HTR-8/SVneo (cell line): Measurements from ENCODE around the gene PRKAR1B.

ENCODE experiments used
- DNase-seq: peaks from one replicate; pipeline ENCODE4 v3.0.0; 2011; ENCODE audit warnings: low spot score, mixed read lengths; ENCODE audit not compliant: insufficient read length
- FAIRE-seq: peaks from 2 replicates; lab custom pipeline; 2011; peaks lifted over from hg19 to GRCh38; lab: Jason Lieb, UNC

The PRKAR1B gene

GRCh38 chr7:611281-611810, 115.7 kb downstream of the PRKAR1B start:
- no peak for FAIRE-seq

GRCh38 chr7:610531-611280, 116.4 kb downstream of the PRKAR1B start:
- FAIRE-seq (peak; percentile 4), DNase-seq (no peak)

More at GRCh38 chr7:611281-611810, 115.7 kb downstream of the PRKAR1B start:
- no peak for DNase-seq

GRCh38 chr7:610141-610530, 116.9 kb downstream of the PRKAR1B start:
- DNase-seq (no peak), FAIRE-seq (no peak)

- DNase-seq (no peak), FAIRE-seq (no peak)
Measured at GRCh38 chr7:609365-609764, 117.7 kb downstream of the PRKAR1B start.

GRCh38 chr7:608954-609353, 118.1 kb downstream of the PRKAR1B start:
- DNase-seq (no peak), FAIRE-seq (no peak)

GRCh38 chr7:608361-608760, 118.7 kb downstream of the PRKAR1B start:
- DNase-seq (no peak), FAIRE-seq (no peak)

GRCh38 chr7:607938-608337, 119.1 kb downstream of the PRKAR1B start:
- DNase-seq, result no peak
- FAIRE-seq, result no peak

GRCh38 chr7:605661-606450, 121.2 kb downstream of the PRKAR1B start:
- DNase-seq, result no peak
- no peak for FAIRE-seq

- DNase-seq, result no peak
- no peak for FAIRE-seq
Measured at GRCh38 chr7:604884-605531, 122.1 kb downstream of the PRKAR1B start.

- peak; percentile 83 for DNase-seq
- FAIRE-seq, result peak; percentile 20
Measured at GRCh38 chr7:604001-604883, 122.8 kb downstream of the PRKAR1B start.

- FAIRE-seq (peak; percentile 97), DNase-seq (no peak)
Measured at GRCh38 chr7:603152-603951, 123.7 kb downstream of the PRKAR1B start.

- FAIRE-seq, result no peak
- DNase-seq, result no peak
Measured at GRCh38 chr7:602341-603141, 124.5 kb downstream of the PRKAR1B start.

- no peak for FAIRE-seq
Measured at GRCh38 chr7:601595-602340, 125.3 kb downstream of the PRKAR1B start.

GRCh38 chr7:601036-601594, 126.0 kb downstream of the PRKAR1B start:
- no peak for DNase-seq
- no peak for FAIRE-seq

More at GRCh38 chr7:601595-602340, 125.3 kb downstream of the PRKAR1B start:
- DNase-seq, result no peak

- no peak for FAIRE-seq
- no peak for DNase-seq
Measured at GRCh38 chr7:600149-601035, 126.7 kb downstream of the PRKAR1B start.

GRCh38 chr7:598899-599298, 128.2 kb downstream of the PRKAR1B start:
- DNase-seq, result no peak
- no peak for FAIRE-seq
